Activated naive CD8-positive, alpha-beta T cell treated with anti-CD3 and anti-CD28 coated beads, Interleukin-2, amount 50 U/mL, for 16 hours (primary cell): ENCODE data around the gene EXOSC10.

Source experiments
- DNase-seq: peaks from one replicate; pipeline ENCODE4 v3.0.0-alpha.2; 2020; ENCODE audit warnings: low read depth, low spot score

EXOSC10 gene

GRCh38 chr1:11099310-11100148 is at the start of gene EXOSC10:
EXOSC10 (minus strand) TSS chr1:11099869; CDS start chr1:11099831, 38 bp downstream.
- DNase-seq, result peak; percentile 88

GRCh38 chr1:11147197-11147770 is 47.6 kb upstream of the EXOSC10 start:
- DNase-seq, result no peak

GRCh38 chr1:11145741-11146140 is 46.1 kb upstream of the EXOSC10 start:
- no peak for DNase-seq

GRCh38 chr1:11144570-11145256 is 45.0 kb upstream of the EXOSC10 start:
- DNase-seq, result no peak

- no peak for DNase-seq
Measured at GRCh38 chr1:11143907-11144306, 44.2 kb upstream of the EXOSC10 start.

- DNase-seq, result no peak
Measured at GRCh38 chr1:11143401-11143800, 43.7 kb upstream of the EXOSC10 start.

GRCh38 chr1:11142618-11143391 is 43.1 kb upstream of the EXOSC10 start:
- DNase-seq, result no peak

GRCh38 chr1:11138952-11139351 is 39.3 kb upstream of the EXOSC10 start:
- DNase-seq, result no peak

- no peak for DNase-seq
Measured at GRCh38 chr1:11138029-11138428, 38.4 kb upstream of the EXOSC10 start.

- no peak for DNase-seq
Measured at GRCh38 chr1:11134898-11135266, 35.2 kb upstream of the EXOSC10 start.

- no peak for DNase-seq
Measured at GRCh38 chr1:11134251-11134897, 34.7 kb upstream of the EXOSC10 start.

GRCh38 chr1:11132563-11133293 is 33.1 kb upstream of the EXOSC10 start:
- no peak for DNase-seq

- DNase-seq, result no peak
Measured at GRCh38 chr1:11131816-11132215, 32.1 kb upstream of the EXOSC10 start.

- DNase-seq, result no peak
Measured at GRCh38 chr1:11130406-11130805, 30.7 kb upstream of the EXOSC10 start.

GRCh38 chr1:11129649-11130390 is 30.2 kb upstream of the EXOSC10 start:
- DNase-seq, result no peak

- DNase-seq, result no peak
Measured at GRCh38 chr1:11126569-11126968, 26.9 kb upstream of the EXOSC10 start.

- DNase-seq, result no peak
Measured at GRCh38 chr1:11125931-11126330, 26.3 kb upstream of the EXOSC10 start.

GRCh38 chr1:11124965-11125364 is 25.3 kb upstream of the EXOSC10 start:
- no peak for DNase-seq

- no peak for DNase-seq
Measured at GRCh38 chr1:11116318-11116717, 16.6 kb upstream of the EXOSC10 start.

GRCh38 chr1:11114966-11115365 is 15.3 kb upstream of the EXOSC10 start:
- DNase-seq, result no peak
